ENCODE measurements around the gene PER1.

PER1 gene

DNA sequence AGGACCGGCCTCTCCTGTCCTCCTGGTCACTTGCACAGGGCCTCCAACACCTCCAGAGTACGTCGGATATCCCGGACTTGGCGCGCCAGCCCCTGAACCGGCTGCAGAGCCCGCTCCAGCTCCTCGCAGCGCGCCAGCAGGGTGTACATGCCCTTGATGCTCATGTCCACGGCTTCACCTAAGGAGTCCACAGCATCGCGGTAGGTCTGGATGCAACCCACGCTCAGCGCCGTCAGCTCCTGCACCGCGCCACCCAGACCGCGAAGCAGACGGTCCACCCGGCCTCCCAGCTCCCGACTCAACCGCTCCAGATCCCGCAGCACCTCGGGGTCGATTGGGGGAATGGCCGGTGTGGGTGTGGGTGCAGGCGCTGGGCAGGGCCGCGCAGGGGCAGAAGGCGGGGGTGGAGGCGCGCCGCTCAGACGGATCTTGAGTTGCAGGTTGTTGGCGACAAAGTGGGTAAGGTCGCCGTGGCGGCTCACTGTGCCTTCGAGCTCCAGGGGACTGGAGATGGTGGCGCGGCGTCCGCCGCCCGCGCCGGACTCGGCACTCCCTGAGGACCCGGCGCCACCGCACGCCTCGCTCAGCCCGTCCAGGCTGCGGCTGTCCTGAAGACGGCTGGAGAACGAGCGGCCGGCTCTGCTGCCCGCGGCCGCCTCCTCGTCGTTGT is 37.0 kb upstream of the PER1 start:
- H3K27ac ChIP-seq = peak overlapping the region; percentile 72

GRCh38 chr17:8188263-8188839 is 36.1 kb upstream of the PER1 start:
- no peak for TF ChIP-seq CTCF (IDR thresholded peaks at IDR 0.05; ENCODE audit: low read depth, low read length)
- no peaks in the 10 kb centered on the region for H3K9me3 ChIP-seq (ENCODE audit: severe bottlenecking)
- H3K27me3 ChIP-seq (ENCODE audit: insufficient read depth, low read depth, severe bottlenecking) = no peaks in the 10 kb centered on the region
- no peak for DNase-seq
- peak overlapping the region; percentile 98 for H3K4me3 ChIP-seq (ENCODE audit: low read depth, low read length)
- no peaks in the 10 kb centered on the region for H3K36me3 ChIP-seq
- H3K27ac ChIP-seq = peak overlapping the region; percentile 45

More for the DNA sequence above, 37.0 kb upstream of the PER1 start:
- Histone ChIP-seq H3K4me3 (ENCODE audit: low read depth, low read length) (peak overlapping the region; percentile 98), H3K9me3 (ENCODE audit: severe bottlenecking) (no peaks in the 10 kb centered on the region), H3K27me3 (ENCODE audit: insufficient read depth, low read depth, severe bottlenecking) (no peaks in the 10 kb centered on the region), H3K36me3 (no peaks in the 10 kb centered on the region)
- no peak for DNase-seq
- TF ChIP-seq CTCF (IDR thresholded peaks at IDR 0.05; ENCODE audit: low read depth, low read length) = no peak

- no peak for TF ChIP-seq CTCF (IDR thresholded peaks at IDR 0.05; ENCODE audit: low read depth, low read length)
- Histone ChIP-seq H3K4me3 (ENCODE audit: low read depth, low read length) (peak overlapping the region; percentile 98), H3K9me3 (ENCODE audit: severe bottlenecking) (no peaks in the 10 kb centered on the region), H3K27me3 (ENCODE audit: insufficient read depth, low read depth, severe bottlenecking) (no peaks in the 10 kb centered on the region), H3K36me3 (no peaks in the 10 kb centered on the region), H3K27ac (peak overlapping the region; percentile 85)
- peak; percentile 94 for DNase-seq
These were observed 35.5 kb upstream of the PER1 start for GRCh38 chr17:8187517-8188262.

GRCh38 chr17:8186787-8187516 is 34.7 kb upstream of the PER1 start:
- peak; percentile 48; the same call in 1 of the 2 replicates for TF ChIP-seq CTCF (IDR thresholded peaks at IDR 0.05; ENCODE audit: low read depth, low read length)
- no peaks in the 10 kb centered on the region for H3K27me3 ChIP-seq (ENCODE audit: insufficient read depth, low read depth, severe bottlenecking)
- H3K27ac ChIP-seq = peak overlapping the region; percentile 85
- no peaks in the 10 kb centered on the region for H3K9me3 ChIP-seq (ENCODE audit: severe bottlenecking)
- peak; percentile 95 for DNase-seq
- peak overlapping the region; percentile 98 for H3K4me3 ChIP-seq (ENCODE audit: low read depth, low read length)
- H3K36me3 ChIP-seq = no peaks in the 10 kb centered on the region

GRCh38 chr17:8186446-8186786 is 34.2 kb upstream of the PER1 start:
- H3K27me3 ChIP-seq (ENCODE audit: insufficient read depth, low read depth, severe bottlenecking) = no peaks in the 10 kb centered on the region
- H3K9me3 ChIP-seq (ENCODE audit: severe bottlenecking) = no peaks in the 10 kb centered on the region
- no peaks in the 10 kb centered on the region for H3K36me3 ChIP-seq
- peak overlapping the region; percentile 85 for H3K27ac ChIP-seq
- H3K4me3 ChIP-seq (ENCODE audit: low read depth, low read length) = peak overlapping the region; percentile 98
- DNase-seq = no peak
- TF ChIP-seq CTCF (IDR thresholded peaks at IDR 0.05; ENCODE audit: low read depth, low read length) = no peak

All from WERI-Rb-1 (cell line).